Spleen (tissue), 7 donors: ENCODE data around the gene CNNM2.

ENCODE experiments used
- CTCF ChIP-seq, 11 experiments: fragments of 200-600 bp in 7 of 11; fragments of 450-650 bp in 4 of 11; sonication (generic) in 4 of 11; IDR thresholded peaks in 8 of 11; conservative IDR thresholded peaks in 3 of 11; 1 replicate in 7 of 11; 2 replicates in 4 of 11; pipeline versions ENCODE4 v1.4.0 to v1.8.0; 2016 to 2021; ENCODE audit warnings: antibody characterized with exemption in 11 of 11, inconsistent platforms in 4 of 11, mild to moderate bottlenecking in 1 of 11
- POLR2A ChIP-seq, 3 donors: fragments of 450-650 bp; IDR thresholded peaks; one replicate each; pipeline ENCODE4 v1.5.1; 2017; ENCODE audit warnings: antibody characterized with exemption in 3 of 3, mild to moderate bottlenecking in 1 of 3
- donor health status: DM: no; HTN: no; CAD: no; lungs with moderate emphysema.
- donor health status: DM: no; HTN: no; CAD: no.
- donor health status: DM: no; HTN: no; CAD: no.

- TF ChIP-seq CTCF (IDR thresholded peaks at IDR 0.05 in 8 of 11, conservative IDR thresholded peaks at IDR 0.05 in 3 of 11) (no peak), POLR2A (IDR thresholded peaks at IDR 0.05) (no peak)
Observed at GRCh38 chr10:103139803-103140202, 221.7 kb downstream of the CNNM2 start.
